SK-N-SH treated with all-trans-retinoic acid at 6 μM for 48 hours (cell line): ENCODE measurements around the gene COLGALT1.

ENCODE experiments used
- ARNTL ChIP-seq: fragments of 450-650 bp; formaldehyde crosslinking; IDR thresholded peaks from 2 replicates; pipeline ENCODE4 v1.5.0; 2020; ENCODE audit warnings: low read depth, mild to moderate bottlenecking, moderate library complexity, borderline replicate concordance
- CSDC2 ChIP-seq: fragments of 250-450 bp; sonication (Bioruptor Pico); IDR thresholded peaks from 2 replicates; pipeline ENCODE4 v1.5.0; 2020; ENCODE audit warnings: mild to moderate bottlenecking, moderate library complexity
- ESRRG ChIP-seq: fragments of 250-450 bp; sonication (Bioruptor Pico); IDR thresholded peaks from 2 replicates; pipeline ENCODE4 v1.6.1; 2021; ENCODE audit warnings: mild to moderate bottlenecking
- ISL1 ChIP-seq: fragments of 250-450 bp; sonication (Bioruptor Pico); IDR thresholded peaks from 2 replicates; pipeline ENCODE4 v2.1.2; 2022; ENCODE audit warnings: mild to moderate bottlenecking, moderate library complexity
- PATZ1 ChIP-seq: fragments of 250-450 bp; sonication (Bioruptor Pico); IDR thresholded peaks from 2 replicates; pipeline ENCODE4 v1.8.0; 2020; ENCODE audit warnings: mild to moderate bottlenecking, moderate library complexity, borderline replicate concordance
- POU6F1 ChIP-seq: fragments of 250-450 bp; sonication (Bioruptor Pico); IDR thresholded peaks from 2 replicates; pipeline ENCODE4 v1.8.0; 2021; ENCODE audit warnings: low read depth, mild to moderate bottlenecking, moderate library complexity, borderline replicate concordance
- PPARA ChIP-seq: fragments of 250-450 bp; sonication (Bioruptor Pico); IDR thresholded peaks from 2 replicates; pipeline ENCODE4 v1.5.0; 2020; ENCODE audit warnings: mild to moderate bottlenecking, borderline replicate concordance
- SNAI2 ChIP-seq: fragments of 250-450 bp; sonication (Bioruptor Pico); IDR thresholded peaks from 2 replicates; pipeline ENCODE4 v1.5.0; 2020; ENCODE audit warnings: mild to moderate bottlenecking, moderate library complexity
- ZFP3 ChIP-seq: fragments of 250-450 bp; sonication (Bioruptor Pico); IDR thresholded peaks from 2 replicates; pipeline ENCODE4 v1.5.0; 2020; ENCODE audit warnings: mild to moderate bottlenecking, moderate library complexity
- ZFP30 ChIP-seq: fragments of 450-650 bp; formaldehyde crosslinking; IDR thresholded peaks from 2 replicates; pipeline ENCODE4 v1.5.0; 2022; ENCODE audit warnings: mild to moderate bottlenecking, moderate library complexity
- TF ChIP-seq, protein P1 (sequence below): fragments of 250-450 bp; sonication (Bioruptor Pico); IDR thresholded peaks from 2 replicates; pipeline ENCODE4 v1.5.0; 2020; ENCODE audit warnings: mild to moderate bottlenecking, moderate library complexity

DNA sequence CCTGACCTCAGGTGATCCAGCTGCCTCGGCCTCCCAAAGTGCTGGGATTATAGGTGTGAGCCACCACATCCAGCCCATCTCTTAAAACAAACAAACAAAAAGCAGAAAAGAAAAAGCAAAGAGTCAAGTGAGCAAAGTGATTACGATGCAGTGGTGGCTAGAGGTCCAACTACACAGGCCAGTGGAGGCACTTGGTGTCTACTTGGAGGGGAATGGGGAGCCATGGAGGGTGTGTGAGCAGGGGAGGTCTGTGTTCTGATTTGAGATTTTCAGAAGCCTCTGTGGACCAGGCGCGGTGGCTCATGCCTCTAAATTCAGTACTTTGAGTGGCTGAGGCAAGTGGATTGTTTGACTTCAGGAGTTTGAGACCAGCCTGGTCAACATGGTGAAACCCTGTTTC is 6.6 kb downstream of the COLGALT1 start:
- TF ChIP-seq SNAI2 (CRISPR knock-in tag) = no peak
- TF ChIP-seq PPARA (CRISPR knock-in tag) = no peak
- TF ChIP-seq ZFP3 (CRISPR knock-in tag) = no peak
- no peak for TF ChIP-seq PATZ1 (CRISPR knock-in tag)
- no peak for TF ChIP-seq ARNTL (CRISPR knock-in tag)
- no peak for TF ChIP-seq ZFP30 (CRISPR knock-in tag)
- no peak for TF ChIP-seq ISL1 (CRISPR knock-in tag)
- TF ChIP-seq ESRRG (CRISPR knock-in tag) = no peak
- TF ChIP-seq CSDC2 (CRISPR knock-in tag) = no peak
- TF ChIP-seq, protein P1, sequence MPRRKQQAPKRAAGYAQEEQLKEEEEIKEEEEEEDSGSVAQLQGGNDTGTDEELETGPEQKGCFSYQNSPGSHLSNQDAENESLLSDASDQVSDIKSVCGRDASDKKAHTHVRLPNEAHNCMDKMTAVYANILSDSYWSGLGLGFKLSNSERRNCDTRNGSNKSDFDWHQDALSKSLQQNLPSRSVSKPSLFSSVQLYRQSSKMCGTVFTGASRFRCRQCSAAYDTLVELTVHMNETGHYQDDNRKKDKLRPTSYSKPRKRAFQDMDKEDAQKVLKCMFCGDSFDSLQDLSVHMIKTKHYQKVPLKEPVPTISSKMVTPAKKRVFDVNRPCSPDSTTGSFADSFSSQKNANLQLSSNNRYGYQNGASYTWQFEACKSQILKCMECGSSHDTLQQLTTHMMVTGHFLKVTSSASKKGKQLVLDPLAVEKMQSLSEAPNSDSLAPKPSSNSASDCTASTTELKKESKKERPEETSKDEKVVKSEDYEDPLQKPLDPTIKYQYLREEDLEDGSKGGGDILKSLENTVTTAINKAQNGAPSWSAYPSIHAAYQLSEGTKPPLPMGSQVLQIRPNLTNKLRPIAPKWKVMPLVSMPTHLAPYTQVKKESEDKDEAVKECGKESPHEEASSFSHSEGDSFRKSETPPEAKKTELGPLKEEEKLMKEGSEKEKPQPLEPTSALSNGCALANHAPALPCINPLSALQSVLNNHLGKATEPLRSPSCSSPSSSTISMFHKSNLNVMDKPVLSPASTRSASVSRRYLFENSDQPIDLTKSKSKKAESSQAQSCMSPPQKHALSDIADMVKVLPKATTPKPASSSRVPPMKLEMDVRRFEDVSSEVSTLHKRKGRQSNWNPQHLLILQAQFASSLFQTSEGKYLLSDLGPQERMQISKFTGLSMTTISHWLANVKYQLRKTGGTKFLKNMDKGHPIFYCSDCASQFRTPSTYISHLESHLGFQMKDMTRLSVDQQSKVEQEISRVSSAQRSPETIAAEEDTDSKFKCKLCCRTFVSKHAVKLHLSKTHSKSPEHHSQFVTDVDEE (CRISPR knock-in tag) = no peak
- no peak for TF ChIP-seq POU6F1 (CRISPR knock-in tag)
